Liver (tissue), 9 donors: Measurements from ENCODE around the gene ID3. TPM values are rescaled to one million over a fixed set of nuclear protein-coding genes. Genes with fewer than 3 reads are reported as not detected.

Experiments
- DNase-seq: peaks from one replicate; pipeline ENCODE4 v3.0.0-alpha.2; 2017; ENCODE audit warnings: low spot score
- H3K27ac ChIP-seq, 2 donors: one replicate each; pipeline ENCODE4 v1.7.0; 2013; ENCODE audit warnings: inconsistent platforms in 2 of 2, low read length in 2 of 2, control low read depth in 1 of 2, low read depth in 1 of 2, mild to moderate bottlenecking in 1 of 2
- H3K27me3 ChIP-seq, 4 donors: one replicate each; pipeline versions ENCODE4 v1.6.1 to v1.7.0; 2013; ENCODE audit warnings: low read length in 3 of 4, inconsistent platforms in 1 of 4, mild to moderate bottlenecking in 1 of 4, moderate library complexity in 1 of 4; ENCODE audit not compliant: control insufficient read depth in 4 of 4, insufficient read depth in 4 of 4
- H3K36me3 ChIP-seq, 4 donors: one replicate each; pipeline versions ENCODE4 v1.6.1 to v1.7.0; 2013; ENCODE audit warnings: low read length in 3 of 4, mild to moderate bottlenecking in 3 of 4, low read depth in 1 of 4, moderate library complexity in 1 of 4; ENCODE audit not compliant: control insufficient read depth in 4 of 4, insufficient read depth in 3 of 4
- H3K4me1 ChIP-seq, 4 donors: one replicate each; pipeline versions ENCODE4 v1.6.1 to v1.7.0; 2013; ENCODE audit warnings: low read length in 3 of 4, mild to moderate bottlenecking in 3 of 4, moderate library complexity in 1 of 4; ENCODE audit not compliant: control insufficient read depth in 4 of 4, insufficient read depth in 4 of 4
- H3K4me3 ChIP-seq, 3 donors: one replicate each; pipeline versions ENCODE4 v1.6.1 to v1.7.0; 2013; ENCODE audit warnings: low read length in 3 of 3, control low read depth in 1 of 3, low read depth in 1 of 3, mild to moderate bottlenecking in 1 of 3
- H3K9ac ChIP-seq, 2 donors: one replicate each; pipeline ENCODE4 v1.7.0; 2013; ENCODE audit warnings: low read length in 2 of 2, mild to moderate bottlenecking in 2 of 2, moderate library complexity in 2 of 2, control low read depth in 1 of 2, low read depth in 1 of 2
- H3K9me3 ChIP-seq, 4 donors: one replicate each; pipeline versions ENCODE4 v1.6.1 to v1.7.0; 2013; ENCODE audit warnings: low read length in 3 of 4; ENCODE audit not compliant: control insufficient read depth in 4 of 4
- EGR1 ChIP-seq, 2 donors: IDR thresholded peaks; 2 replicates each; pipeline ENCODE4 v1.6.1; 2016 to 2018; ENCODE audit warnings: antibody characterized with exemption in 2 of 2, low read depth in 2 of 2
- GABPA ChIP-seq, 2 donors: IDR thresholded peaks in 1 of 2; conservative IDR thresholded peaks in 1 of 2; 2 replicates each; pipeline ENCODE4 v1.6.1; 2016; ENCODE audit warnings: antibody characterized with exemption in 2 of 2, mild to moderate bottlenecking in 1 of 2, moderate library complexity in 1 of 2
- HNF4A ChIP-seq, 2 donors: conservative IDR thresholded peaks; 2 replicates each; pipeline ENCODE4 v1.6.1; 2016; ENCODE audit warnings: antibody characterized with exemption in 2 of 2, mild to moderate bottlenecking in 2 of 2
- NR2F2 ChIP-seq: IDR thresholded peaks from 2 replicates; pipeline ENCODE4 v1.6.1; 2016; ENCODE audit warnings: antibody characterized with exemption
- RAD21 ChIP-seq, 2 donors: IDR thresholded peaks; 2 replicates each; pipeline ENCODE4 v1.6.1; 2016; ENCODE audit warnings: antibody characterized with exemption in 2 of 2, mild to moderate bottlenecking in 2 of 2
- WGBS: extraction: QIAGEN DNeasy Blood & Tissue Kit; methylation state at CpG from one replicate; pipeline ENCODE4 v1.1.7; 2013; 5-methylcytosine and 5-hydroxymethylcytosine counted together
- polyA plus RNA-seq, 2 donors: library from polyadenylated mRNA; stranded (reverse) in 1 of 2; unstranded in 1 of 2; fragments of 200-250 nt in 1 of 2; fragments of >200 nt in 1 of 2; fragmentation: Nextera tagmentation in 1 of 2; extraction: Ambion mirVana in 1 of 2; gene quantifications; one replicate each; pipeline versions ENCODE4 v1.2.1 to v1.2.3, GENCODE V29; 2013 to 2015
- total RNA-seq, 2 donors: library from RNA; depleted of rRNA; stranded (reverse); fragments of >200 nt; gene quantifications; one replicate each; pipeline ENCODE4 v1.2.3, GENCODE V29; 2014
- TF ChIP-seq, protein P1 (sequence below): IDR thresholded peaks from 2 replicates; pipeline ENCODE4 v1.6.1; 2016; ENCODE audit warnings: antibody characterized with exemption
- TF ChIP-seq, protein P2 (sequence below): IDR thresholded peaks from 2 replicates; pipeline ENCODE4 v1.6.1; 2016; ENCODE audit warnings: antibody characterized with exemption
- TF ChIP-seq, protein P3 (sequence below): IDR thresholded peaks from 2 replicates; pipeline ENCODE4 v1.6.1; 2016; ENCODE audit warnings: antibody characterized with exemption
- TF ChIP-seq, protein P4 (sequence below): IDR thresholded peaks from 2 replicates; pipeline ENCODE4 v1.6.1; 2016; ENCODE audit warnings: antibody characterized with exemption, mild to moderate bottlenecking
- donor health status: healthy.
- donor health status: healthy.
- donor health status: healthy.
- donor health status: healthy.
- donor health status: healthy.

ID3 gene
- total and polyA plus RNA-seq, 4 donors: 21.6 to 42.6 (median 37.9) TPM

DNA sequence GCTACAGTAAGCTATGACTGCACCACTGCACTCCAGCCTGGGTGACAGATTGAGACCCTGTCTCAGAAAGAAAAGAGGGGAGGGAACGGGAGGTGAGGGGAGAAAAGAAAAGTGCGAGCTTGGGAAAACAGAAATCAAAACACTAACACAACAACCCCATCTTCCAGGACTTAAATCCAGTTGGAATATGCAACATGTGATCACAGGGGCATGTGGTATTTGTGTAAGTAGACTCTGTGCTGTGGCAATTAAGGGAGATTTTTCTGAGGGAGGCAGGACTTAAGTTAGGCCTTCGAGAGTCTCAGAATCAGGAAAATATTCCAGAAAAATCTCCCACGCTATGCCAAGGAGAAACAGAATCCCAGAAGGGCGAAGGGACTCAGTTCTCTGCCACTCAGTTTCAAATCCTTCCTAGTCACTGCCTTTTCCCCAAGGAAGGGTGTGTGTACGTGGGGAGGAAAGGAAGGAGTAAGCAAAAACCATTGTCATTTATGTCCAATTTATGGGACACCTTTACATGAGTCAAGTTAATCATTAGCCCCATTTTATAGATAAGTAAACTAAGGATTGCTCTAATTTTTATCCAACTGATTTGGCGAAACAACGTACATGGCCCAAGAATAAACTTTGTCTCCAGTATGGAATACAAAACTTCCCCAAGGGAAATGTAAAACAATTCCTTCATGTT lies 12.3 kb downstream of the ID3 start:
- DNase-seq: no peak
- TF ChIP-seq HNF4A (conservative IDR thresholded peaks at IDR 0.05) (no peak), NR2F2 (no peak), RAD21 (IDR thresholded peaks at IDR 0.05) (no peak), EGR1 (IDR thresholded peaks at IDR 0.05; ENCODE audit: low read depth in 2 of 2) (no peak)
- TF ChIP-seq, protein P1, sequence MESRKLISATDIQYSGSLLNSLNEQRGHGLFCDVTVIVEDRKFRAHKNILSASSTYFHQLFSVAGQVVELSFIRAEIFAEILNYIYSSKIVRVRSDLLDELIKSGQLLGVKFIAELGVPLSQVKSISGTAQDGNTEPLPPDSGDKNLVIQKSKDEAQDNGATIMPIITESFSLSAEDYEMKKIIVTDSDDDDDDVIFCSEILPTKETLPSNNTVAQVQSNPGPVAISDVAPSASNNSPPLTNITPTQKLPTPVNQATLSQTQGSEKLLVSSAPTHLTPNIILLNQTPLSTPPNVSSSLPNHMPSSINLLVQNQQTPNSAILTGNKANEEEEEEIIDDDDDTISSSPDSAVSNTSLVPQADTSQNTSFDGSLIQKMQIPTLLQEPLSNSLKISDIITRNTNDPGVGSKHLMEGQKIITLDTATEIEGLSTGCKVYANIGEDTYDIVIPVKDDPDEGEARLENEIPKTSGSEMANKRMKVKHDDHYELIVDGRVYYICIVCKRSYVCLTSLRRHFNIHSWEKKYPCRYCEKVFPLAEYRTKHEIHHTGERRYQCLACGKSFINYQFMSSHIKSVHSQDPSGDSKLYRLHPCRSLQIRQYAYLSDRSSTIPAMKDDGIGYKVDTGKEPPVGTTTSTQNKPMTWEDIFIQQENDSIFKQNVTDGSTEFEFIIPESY: no peak
- TF ChIP-seq, protein P2, sequence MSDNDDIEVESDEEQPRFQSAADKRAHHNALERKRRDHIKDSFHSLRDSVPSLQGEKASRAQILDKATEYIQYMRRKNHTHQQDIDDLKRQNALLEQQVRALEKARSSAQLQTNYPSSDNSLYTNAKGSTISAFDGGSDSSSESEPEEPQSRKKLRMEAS: no peak
- TF ChIP-seq, protein P3, sequence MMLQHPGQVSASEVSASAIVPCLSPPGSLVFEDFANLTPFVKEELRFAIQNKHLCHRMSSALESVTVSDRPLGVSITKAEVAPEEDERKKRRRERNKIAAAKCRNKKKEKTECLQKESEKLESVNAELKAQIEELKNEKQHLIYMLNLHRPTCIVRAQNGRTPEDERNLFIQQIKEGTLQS: no peak
- TF ChIP-seq, protein P4, sequence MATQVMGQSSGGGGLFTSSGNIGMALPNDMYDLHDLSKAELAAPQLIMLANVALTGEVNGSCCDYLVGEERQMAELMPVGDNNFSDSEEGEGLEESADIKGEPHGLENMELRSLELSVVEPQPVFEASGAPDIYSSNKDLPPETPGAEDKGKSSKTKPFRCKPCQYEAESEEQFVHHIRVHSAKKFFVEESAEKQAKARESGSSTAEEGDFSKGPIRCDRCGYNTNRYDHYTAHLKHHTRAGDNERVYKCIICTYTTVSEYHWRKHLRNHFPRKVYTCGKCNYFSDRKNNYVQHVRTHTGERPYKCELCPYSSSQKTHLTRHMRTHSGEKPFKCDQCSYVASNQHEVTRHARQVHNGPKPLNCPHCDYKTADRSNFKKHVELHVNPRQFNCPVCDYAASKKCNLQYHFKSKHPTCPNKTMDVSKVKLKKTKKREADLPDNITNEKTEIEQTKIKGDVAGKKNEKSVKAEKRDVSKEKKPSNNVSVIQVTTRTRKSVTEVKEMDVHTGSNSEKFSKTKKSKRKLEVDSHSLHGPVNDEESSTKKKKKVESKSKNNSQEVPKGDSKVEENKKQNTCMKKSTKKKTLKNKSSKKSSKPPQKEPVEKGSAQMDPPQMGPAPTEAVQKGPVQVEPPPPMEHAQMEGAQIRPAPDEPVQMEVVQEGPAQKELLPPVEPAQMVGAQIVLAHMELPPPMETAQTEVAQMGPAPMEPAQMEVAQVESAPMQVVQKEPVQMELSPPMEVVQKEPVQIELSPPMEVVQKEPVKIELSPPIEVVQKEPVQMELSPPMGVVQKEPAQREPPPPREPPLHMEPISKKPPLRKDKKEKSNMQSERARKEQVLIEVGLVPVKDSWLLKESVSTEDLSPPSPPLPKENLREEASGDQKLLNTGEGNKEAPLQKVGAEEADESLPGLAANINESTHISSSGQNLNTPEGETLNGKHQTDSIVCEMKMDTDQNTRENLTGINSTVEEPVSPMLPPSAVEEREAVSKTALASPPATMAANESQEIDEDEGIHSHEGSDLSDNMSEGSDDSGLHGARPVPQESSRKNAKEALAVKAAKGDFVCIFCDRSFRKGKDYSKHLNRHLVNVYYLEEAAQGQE: no peak
- Histone ChIP-seq H3K27ac (no peak overlapping the region), H3K4me3 (no peak overlapping the region), H3K27me3 (no peaks in the 10 kb centered on the region), H3K4me1 (no peaks in the 10 kb centered on the region), H3K9ac (no peak overlapping the region), H3K9me3 (no peaks in the 10 kb centered on the region), H3K36me3 (no peaks in the 10 kb centered on the region)
- 76% methylated on average over 8 of the region's 8 CpGs for WGBS

DNA sequence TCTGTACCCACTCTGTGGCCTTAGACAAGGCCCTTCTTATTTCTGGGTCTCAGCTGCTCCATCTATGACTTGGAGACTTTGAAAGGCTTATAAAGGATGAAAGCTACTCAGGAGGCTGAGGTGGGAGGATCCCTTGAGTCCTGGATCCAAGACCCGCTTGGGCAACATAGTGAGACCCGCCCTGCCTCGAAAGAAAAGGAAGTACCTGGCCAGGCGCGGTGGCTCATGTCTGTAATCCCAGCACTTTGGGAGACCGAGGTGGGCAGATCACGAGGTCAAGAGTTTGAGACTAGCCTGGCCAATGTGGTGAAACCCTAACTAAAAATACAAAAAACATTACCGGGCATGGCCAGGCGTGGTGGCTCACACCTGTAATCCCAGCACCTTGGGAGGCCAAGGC lies 13.4 kb downstream of the ID3 start:
- TF ChIP-seq, protein P2: no peak
- TF ChIP-seq RAD21 (IDR thresholded peaks at IDR 0.05) (no peak), GABPA (IDR thresholded peaks at IDR 0.05 in 1 of 2, conservative IDR thresholded peaks at IDR 0.05 in 1 of 2) (no peak), HNF4A (conservative IDR thresholded peaks at IDR 0.05) (no peak)
- TF ChIP-seq, protein P3: no peak
- Histone ChIP-seq H3K9me3 (no peaks in the 10 kb centered on the region), H3K27me3 (no peaks in the 10 kb centered on the region), H3K36me3 (no peaks in the 10 kb centered on the region), H3K9ac (no peak overlapping the region), H3K27ac (no peak overlapping the region), H3K4me3 (no peak overlapping the region), H3K4me1 (no peaks in the 10 kb centered on the region)
- DNase-seq: no peak
- 86% methylated on average over 9 of the region's 9 CpGs for WGBS
